Spleen (tissue), 11 donors: ENCODE measurements around the gene CR1. TPM values are rescaled to one million over a fixed set of nuclear protein-coding genes. Genes with fewer than 3 reads are reported as not detected.
"Not testable (repeated sequence)": the region's sequence is repeated elsewhere in the genome, so short reads cannot be mapped to it uniquely, and the experiment has no call there.

Source experiments
- DNase-seq: peaks from one replicate; pipeline ENCODE4 v3.0.0-alpha.2; 2020
- H3K27ac ChIP-seq, 8 donors: fragments of 200-600 bp; sonication (generic) in 7 of 8; 1 replicate in 4 of 8; 2 replicates in 4 of 8; pipeline versions ENCODE4 v1.5.0 to v1.8.0; 2016 to 2021; ENCODE audit warnings: inconsistent platforms in 4 of 8, mild to moderate bottlenecking in 4 of 8, moderate library complexity in 1 of 8
- H3K27me3 ChIP-seq, 7 donors: fragments of 200-600 bp; sonication (generic) in 6 of 7; replicated peaks in 1 of 7; 1 replicate in 4 of 7; 2 replicates in 3 of 7; pipeline versions ENCODE4 v1.5.0 to v1.8.0; 2016 to 2021; ENCODE audit warnings: inconsistent platforms in 3 of 7, mild to moderate bottlenecking in 1 of 7
- H3K36me3 ChIP-seq, 6 donors: fragments of 200-600 bp; sonication (generic) in 5 of 6; 1 replicate in 4 of 6; 2 replicates in 2 of 6; pipeline versions ENCODE4 v1.5.0 to v1.8.0; 2016 to 2021; ENCODE audit warnings: inconsistent platforms in 2 of 6
- H3K4me1 ChIP-seq, 6 donors: fragments of 200-600 bp; sonication (generic) in 5 of 6; 1 replicate in 3 of 6; 2 replicates in 3 of 6; pipeline versions ENCODE4 v1.5.0 to v1.8.0; 2016 to 2021; ENCODE audit warnings: inconsistent platforms in 3 of 6
- H3K4me3 ChIP-seq, 8 donors: fragments of 200-600 bp; sonication (generic) in 7 of 8; 1 replicate in 4 of 8; 2 replicates in 4 of 8; pipeline versions ENCODE4 v1.5.0 to v1.8.0; 2016 to 2021; ENCODE audit warnings: inconsistent platforms in 4 of 8, mild to moderate bottlenecking in 4 of 8, moderate library complexity in 2 of 8
- H3K9me3 ChIP-seq, 8 donors: fragments of 200-600 bp; sonication (generic) in 7 of 8; 1 replicate in 4 of 8; 2 replicates in 4 of 8; pipeline versions ENCODE4 v1.5.0 to v1.8.0; 2016 to 2021; ENCODE audit warnings: inconsistent platforms in 4 of 8
- CTCF ChIP-seq, 11 experiments: fragments of 200-600 bp in 7 of 11; fragments of 450-650 bp in 4 of 11; sonication (generic) in 4 of 11; IDR thresholded peaks in 8 of 11; conservative IDR thresholded peaks in 3 of 11; 1 replicate in 7 of 11; 2 replicates in 4 of 11; pipeline versions ENCODE4 v1.4.0 to v1.8.0; 2016 to 2021; ENCODE audit warnings: antibody characterized with exemption in 11 of 11, inconsistent platforms in 4 of 11, mild to moderate bottlenecking in 1 of 11
- POLR2A ChIP-seq, 3 donors: fragments of 450-650 bp; IDR thresholded peaks; one replicate each; pipeline ENCODE4 v1.5.1; 2017; ENCODE audit warnings: antibody characterized with exemption in 3 of 3, mild to moderate bottlenecking in 1 of 3
- POLR2AphosphoS5 ChIP-seq, 3 donors: sonication (generic); formaldehyde crosslinking; IDR thresholded peaks; one replicate each; pipeline ENCODE4 v1.5.1; 2017; ENCODE audit warnings: antibody characterized with exemption in 3 of 3
- WGBS, 5 donors: extraction: QIAGEN DNeasy Blood & Tissue Kit in 3 of 5; methylation state at CpG; one replicate each; pipeline versions ENCODE4 v1.1.5 to v1.1.7; 2013 to 2018; 5-methylcytosine and 5-hydroxymethylcytosine counted together
- intact Hi-C: fragments of 100-400 bp; cut with DNase I; formaldehyde crosslinking; loops from one replicate; pipeline ENCODE4 v1.15.0; 2023; ENCODE audit warnings: low total_unique reads
- polyA plus RNA-seq, 3 donors: library from polyadenylated mRNA; stranded (reverse); fragments of 200-250 nt; gene quantifications; one replicate each; pipeline ENCODE4 v1.2.1, GENCODE V29; 2013
- total RNA-seq, 7 donors: library from RNA; depleted of rRNA in 3 of 7; stranded (reverse); fragments of >200 nt in 3 of 7; fragmentation: NEBNext Ultra II Directional in 4 of 7; extraction: Animal tissue kit (Norgen Biotek cat#: 25700) in 4 of 7; gene quantifications; one replicate each; pipeline versions ENCODE4 v1.1.0 to v1.2.1, GENCODE V29; 2016 to 2021
- donor health status: healthy with polysubstance abuse.
- donor health status: DM: no; HTN: no; CAD: no; lungs with moderate emphysema.
- donor health status: DM: no; HTN: no; CAD: no.
- donor health status: Bipolar disorder and iron deficiency.
- donor health status: healthy.
- donor health status: DM: no; HTN: no; CAD: no.
- donor health status: DM: yes; HTN: yes; CAD: no.

Gene CR1
- total and polyA plus RNA-seq, 10 donors = 30.5 to 290 (median 159) TPM

GRCh38 chr1:207579436-207579799, 83.5 kb downstream of the CR1 start:
- TF ChIP-seq CTCF (IDR thresholded peaks at IDR 0.05 in 8 of 11, conservative IDR thresholded peaks at IDR 0.05 in 3 of 11) = peak in 8 of 11 experiments; percentile 17 to 60 (median 42)
- TF ChIP-seq POLR2AphosphoS5 (IDR thresholded peaks at IDR 0.05) = no peak
- Histone ChIP-seq H3K36me3 (peaks cover 0 to 100% (median 26%) of the 10 kb centered on the region in 6 donors), H3K4me1 (peaks cover 0 to 4% (median 0%) of the 10 kb centered on the region in 6 donors), H3K27ac (no peak overlapping the region), H3K27me3 (no peaks in the 10 kb centered on the region), H3K9me3 (no peaks in the 10 kb centered on the region), H3K4me3 (no peak overlapping the region)
- 11 to 27% (median 16%) methylated on average over 4 of the region's 4 CpGs for WGBS, 5 donors
- intact Hi-C loops = no loop called here
- no peak for DNase-seq

GRCh38 chr1:207581496-207582153, 85.7 kb downstream of the CR1 start:
- Histone ChIP-seq H3K9me3 (no peaks in the 10 kb centered on the region), H3K36me3 (peaks cover 0 to 100% (median 39%) of the 10 kb centered on the region in 6 donors), H3K4me1 (peaks cover 0 to 4% (median 0%) of the 10 kb centered on the region in 6 donors), H3K4me3 (no peak overlapping the region), H3K27ac (no peak overlapping the region), H3K27me3 (no peaks in the 10 kb centered on the region)
- intact Hi-C loops = no loop called here
- TF ChIP-seq CTCF (IDR thresholded peaks at IDR 0.05 in 8 of 11, conservative IDR thresholded peaks at IDR 0.05 in 3 of 11) (no peak), POLR2AphosphoS5 (IDR thresholded peaks at IDR 0.05) (no peak), POLR2A (IDR thresholded peaks at IDR 0.05) (no peak)
- no peak for DNase-seq
- WGBS, 5 donors = 82 to 86% (median 86%) methylated on average over 8 of the region's 8 CpGs

- H3K9me3 ChIP-seq, H3K4me1 ChIP-seq, H3K27ac ChIP-seq, intact Hi-C loops, DNase-seq, H3K4me3 ChIP-seq, H3K27me3 ChIP-seq: not testable (repeated sequence)
- H3K36me3 ChIP-seq = peaks cover 0 to 90% (median 45%) of the 10 kb centered on the region in 6 donors
- WGBS, 5 donors = 92 to 97% (median 95%) methylated on average over 4 of the region's 4 CpGs
These were observed 93.5 kb downstream of the CR1 start for GRCh38 chr1:207589506-207589905.

- DNase-seq, intact Hi-C loops, H3K9me3 ChIP-seq, H3K4me1 ChIP-seq, H3K27ac ChIP-seq, H3K27me3 ChIP-seq, H3K4me3 ChIP-seq: not testable (repeated sequence)
- 70 to 96% (median 81%) methylated on average over 5 of the region's 5 CpGs for WGBS, 5 donors
- H3K36me3 ChIP-seq = peaks cover 0 to 86% (median 33%) of the 10 kb centered on the region in 6 donors
These were observed 95.2 kb downstream of the CR1 start for GRCh38 chr1:207591205-207591604.

- H3K9me3 ChIP-seq, H3K4me1 ChIP-seq, DNase-seq, H3K4me3 ChIP-seq, intact Hi-C loops, H3K27me3 ChIP-seq, H3K27ac ChIP-seq: not testable (repeated sequence)
- H3K36me3 ChIP-seq = peaks cover 0 to 80% (median 10%) of the 10 kb centered on the region in 6 donors
- WGBS, 5 donors = 91 to 96% (median 94%) methylated on average over 4 of the region's 4 CpGs
These were observed 98.1 kb downstream of the CR1 start for GRCh38 chr1:207594095-207594494.

GRCh38 chr1:207603777-207604176, 107.8 kb downstream of the CR1 start:
- no peak overlapping the region for H3K4me3 ChIP-seq
- H3K4me1 ChIP-seq = no peaks in the 10 kb centered on the region
- H3K27ac ChIP-seq = no peak overlapping the region
- no peak for DNase-seq
- TF ChIP-seq POLR2AphosphoS5 (IDR thresholded peaks at IDR 0.05) (no peak), CTCF (IDR thresholded peaks at IDR 0.05 in 8 of 11, conservative IDR thresholded peaks at IDR 0.05 in 3 of 11) (no peak), POLR2A (IDR thresholded peaks at IDR 0.05) (no peak)
- H3K27me3 ChIP-seq = no peaks in the 10 kb centered on the region
- 72 to 81% (median 78%) methylated on average over 6 of the region's 6 CpGs for WGBS, 5 donors
- H3K9me3 ChIP-seq = no peaks in the 10 kb centered on the region
- intact Hi-C loops = no loop called here
- peaks cover 0 to 49% (median 2%) of the 10 kb centered on the region in 6 donors for H3K36me3 ChIP-seq
